Keratinocyte (primary cell): ENCODE data around the gene AADAT. TPM values are rescaled to one million over a fixed set of nuclear protein-coding genes. Genes with fewer than 3 reads are reported as not detected.

Source experiments
- DNase-seq: peaks from one replicate; pipeline ENCODE4 v3.0.0-alpha.2; 2011; ENCODE audit warnings: low read depth, missing footprints, low spot score
- FAIRE-seq: peaks from 2 replicates; lab custom pipeline; 2011; peaks lifted over from hg19 to GRCh38; lab: Jason Lieb, UNC
- H2AFZ ChIP-seq: 2 replicates; pipeline ENCODE4 v1.6.0; 2012; ENCODE audit warnings: low read length, control low read depth, inconsistent platforms; ENCODE audit not compliant: control insufficient read depth
- H3K27ac ChIP-seq: 2 replicates; pipeline ENCODE4 v1.5.1; 2011; ENCODE audit warnings: low read length; ENCODE audit not compliant: control insufficient read depth, insufficient read depth
- H3K27me3 ChIP-seq: 3 replicates; pipeline ENCODE4 v1.6.0; 2011; ENCODE audit warnings: low read length; ENCODE audit not compliant: control insufficient read depth, insufficient read depth; ENCODE audit errors: extremely low read depth
- H3K36me3 ChIP-seq, 2 experiments: 2 replicates in 1 of 2; 3 replicates in 1 of 2; pipeline ENCODE4 v1.5.1; 2011; ENCODE audit warnings: low read length in 2 of 2, mild to moderate bottlenecking in 1 of 2; ENCODE audit not compliant: control insufficient read depth in 2 of 2, insufficient read depth in 2 of 2; ENCODE audit errors: extremely low read depth in 1 of 2
- H3K4me1 ChIP-seq: 3 replicates; pipeline ENCODE4 v1.5.1; 2011; ENCODE audit warnings: low read length; ENCODE audit not compliant: control insufficient read depth, insufficient read depth; ENCODE audit errors: extremely low read depth
- H3K4me2 ChIP-seq: 3 replicates; pipeline ENCODE4 v1.6.0; 2011; ENCODE audit warnings: low read depth, low read length; ENCODE audit not compliant: control insufficient read depth, insufficient read depth; ENCODE audit errors: extremely low read depth
- H3K4me3 ChIP-seq, 3 experiments: fragments of 200-600 bp in 1 of 3; sonication (generic) in 1 of 3; 2 replicates in 2 of 3; 3 replicates in 1 of 3; pipeline ENCODE4 v1.5.1; 2011 to 2016; ENCODE audit warnings: low read length in 3 of 3, mild to moderate bottlenecking in 3 of 3, control low read depth in 2 of 3, inconsistent platforms in 1 of 3, low read depth in 1 of 3, mixed read lengths in 1 of 3, mixed run types in 1 of 3, moderate library complexity in 1 of 3; ENCODE audit not compliant: control insufficient read depth in 2 of 3, insufficient read depth in 2 of 3; ENCODE audit errors: extremely low read depth in 1 of 3
- H3K79me2 ChIP-seq: 2 replicates; pipeline ENCODE4 v1.6.0; 2012; ENCODE audit warnings: low read length; ENCODE audit not compliant: control insufficient read depth, insufficient read depth
- H3K9ac ChIP-seq: 3 replicates; pipeline ENCODE4 v1.6.0; 2011; ENCODE audit warnings: low read length; ENCODE audit not compliant: control insufficient read depth, insufficient read depth; ENCODE audit errors: extremely low read depth
- H3K9me1 ChIP-seq: 3 replicates; pipeline ENCODE4 v1.6.0; 2011; ENCODE audit warnings: low read length; ENCODE audit not compliant: control insufficient read depth, insufficient read depth; ENCODE audit errors: extremely low read depth
- H3K9me3 ChIP-seq: 2 replicates; pipeline ENCODE4 v1.5.1; 2012; ENCODE audit warnings: low read depth, low read length; ENCODE audit not compliant: control insufficient read depth
- H4K20me1 ChIP-seq: 3 replicates; pipeline ENCODE4 v1.6.0; 2011; ENCODE audit warnings: low read length; ENCODE audit not compliant: control insufficient read depth, insufficient read depth; ENCODE audit errors: extremely low read depth
- CTCF ChIP-seq, 3 experiments: IDR thresholded peaks in 1 of 3; conservative IDR thresholded peaks in 1 of 3; optimal IDR thresholded peaks in 1 of 3; 2 replicates in 2 of 3; 3 replicates in 1 of 3; pipeline versions ENCODE3 to v1.5.1; 2011; ENCODE audit warnings: low read length in 3 of 3, mild to moderate bottlenecking in 3 of 3, moderate library complexity in 2 of 3, control low read depth in 1 of 3, inconsistent platforms in 1 of 3; ENCODE audit not compliant: insufficient read depth in 2 of 3; ENCODE audit errors: extremely low read depth in 1 of 3
- EZH2 ChIP-seq: IDR thresholded peaks from one replicate; pipeline ENCODE4 v1.6.1; 2012; ENCODE audit warnings: inconsistent platforms, mild to moderate bottlenecking, low read length, moderate library complexity
- dilution Hi-C: fragments of 300-500 bp; cut with MboI; formaldehyde crosslinking; loops from one replicate; pipeline ENCODE4 v1.7.0; 2020; ENCODE audit warnings: low sequenced_read_pairs; ENCODE audit not compliant: extremely low pct_ligation_motif_present
- polyA plus RNA-seq, 5 experiments: library from polyadenylated mRNA; depleted of rRNA in 3 of 5; stranded (reverse) in 3 of 5; stranded (forward) in 1 of 5; unstranded in 1 of 5; fragments of >200 nt; gene quantifications; 1 replicate in 1 of 5; 2 replicates in 3 of 5; 3 replicates in 1 of 5; pipeline versions ENCODE4 v1.2.1 to v1.2.3, GENCODE V29; 2011 to 2012; ENCODE audit warnings: missing spikeins in 2 of 5, low read depth in 1 of 5, low replicate concordance in 1 of 5

AADAT gene
- polyA plus RNA-seq, 1 donor (not counting 4 experiments of a cell fraction or from before 2014, with no cell fraction given): 5.2 TPM

- Histone ChIP-seq H3K4me3 (no peak overlapping the region), H3K36me3 (no peaks in the 10 kb centered on the region), H3K9me1 (no peaks in the 10 kb centered on the region), H2AFZ (no peak overlapping the region), H3K27me3 (no peaks in the 10 kb centered on the region), H3K4me2 (no peak overlapping the region), H3K79me2 (no peaks in the 10 kb centered on the region), H3K9ac (no peak overlapping the region), H3K4me1 (no peaks in the 10 kb centered on the region), H4K20me1 (no peaks in the 10 kb centered on the region), H3K9me3 (no peaks in the 10 kb centered on the region), H3K27ac (no peak overlapping the region)
- no peak for TF ChIP-seq EZH2
- TF ChIP-seq CTCF (optimal IDR thresholded peaks at IDR 0.05 in 1 of 3, IDR thresholded peaks at IDR 0.05 in 1 of 3, conservative IDR thresholded peaks at IDR 0.05 in 1 of 3; ENCODE audit: extremely low read depth in 1 of 3, insufficient read depth in 2 of 3, low read length in 3 of 3): no peak
- FAIRE-seq (no peak), DNase-seq (no peak)
- dilution Hi-C loops: no loop called here
Observed at GRCh38 chr4:170057866-170058265, 31.9 kb downstream of the AADAT start.

GRCh38 chr4:170052919-170053318, 36.8 kb downstream of the AADAT start:
- Histone ChIP-seq H3K4me2 (no peak overlapping the region), H3K9me3 (no peaks in the 10 kb centered on the region), H3K9ac (no peak overlapping the region), H3K4me3 (no peak overlapping the region), H3K9me1 (no peaks in the 10 kb centered on the region), H3K36me3 (no peaks in the 10 kb centered on the region), H3K27ac (no peak overlapping the region), H2AFZ (no peak overlapping the region), H3K79me2 (no peaks in the 10 kb centered on the region), H3K27me3 (no peaks in the 10 kb centered on the region), H3K4me1 (no peaks in the 10 kb centered on the region), H4K20me1 (no peaks in the 10 kb centered on the region)
- no peak for TF ChIP-seq CTCF (optimal IDR thresholded peaks at IDR 0.05 in 1 of 3, IDR thresholded peaks at IDR 0.05 in 1 of 3, conservative IDR thresholded peaks at IDR 0.05 in 1 of 3; ENCODE audit: extremely low read depth in 1 of 3, insufficient read depth in 2 of 3, low read length in 3 of 3)
- TF ChIP-seq EZH2: no peak
- dilution Hi-C loops: no loop called here
- FAIRE-seq (no peak), DNase-seq (no peak)
